Effector memory CD4-positive, alpha-beta T cell (primary cell): ENCODE results near the gene KCNQ5.

ENCODE experiments used
- DNase-seq, 3 donors: peaks; one replicate each; pipeline ENCODE4 v3.0.0-alpha.2; 2020
- H3K27ac ChIP-seq: 2 replicates; pipeline ENCODE4 v1.7.0; 2013; ENCODE audit warnings: mild to moderate bottlenecking, low read length, moderate library complexity; ENCODE audit not compliant: insufficient read depth, poor library complexity, severe bottlenecking
- H3K27me3 ChIP-seq: replicated peaks from 2 replicates; pipeline ENCODE4 v1.7.0; 2013; ENCODE audit warnings: mild to moderate bottlenecking, low read length; ENCODE audit not compliant: insufficient read depth, control insufficient read depth, poor library complexity, severe bottlenecking
- H3K36me3 ChIP-seq: 2 replicates; pipeline ENCODE4 v1.7.0; 2013; ENCODE audit warnings: mild to moderate bottlenecking, low read length, moderate library complexity; ENCODE audit not compliant: control insufficient read depth, insufficient read depth
- H3K4me1 ChIP-seq: 2 replicates; pipeline ENCODE4 v1.7.0; 2013; ENCODE audit warnings: low read length, mild to moderate bottlenecking; ENCODE audit not compliant: control insufficient read depth, insufficient read depth, poor library complexity, severe bottlenecking
- H3K4me3 ChIP-seq: 2 replicates; pipeline ENCODE4 v1.7.0; 2013; ENCODE audit warnings: low read length, low read depth, mild to moderate bottlenecking; ENCODE audit not compliant: insufficient read depth, poor library complexity, severe bottlenecking
- H3K9me3 ChIP-seq: 2 replicates; pipeline ENCODE4 v1.7.0; 2013; ENCODE audit warnings: mild to moderate bottlenecking, low read length, moderate library complexity; ENCODE audit not compliant: control insufficient read depth

Gene KCNQ5

GRCh38 chr6:72703093-72703492 lies 81.2 kb downstream of the KCNQ5 start:
- Histone ChIP-seq H3K4me1 (no peaks in the 10 kb centered on the region), H3K9me3 (no peaks in the 10 kb centered on the region), H3K36me3 (no peaks in the 10 kb centered on the region), H3K4me3 (no peak overlapping the region), H3K27me3 (no peaks in the 10 kb centered on the region), H3K27ac (no peak overlapping the region)
- no peak for DNase-seq

- no peak for DNase-seq
- H3K4me3 ChIP-seq, result no peak overlapping the region
- H3K27ac ChIP-seq, result no peak overlapping the region
- H3K27me3 ChIP-seq, result no peaks in the 10 kb centered on the region
- no peaks in the 10 kb centered on the region for H3K9me3 ChIP-seq
- no peaks in the 10 kb centered on the region for H3K36me3 ChIP-seq
- no peaks in the 10 kb centered on the region for H3K4me1 ChIP-seq
Observed at GRCh38 chr6:72704979-72705378, 83.1 kb downstream of the KCNQ5 start.

- no peaks in the 10 kb centered on the region for H3K9me3 ChIP-seq
- H3K4me1 ChIP-seq, result no peaks in the 10 kb centered on the region
- H3K36me3 ChIP-seq, result no peaks in the 10 kb centered on the region
- no peak overlapping the region for H3K27ac ChIP-seq
- no peak for DNase-seq
- H3K27me3 ChIP-seq, result no peaks in the 10 kb centered on the region
- no peak overlapping the region for H3K4me3 ChIP-seq
Observed at GRCh38 chr6:72709431-72709830, 87.6 kb downstream of the KCNQ5 start.

DNA sequence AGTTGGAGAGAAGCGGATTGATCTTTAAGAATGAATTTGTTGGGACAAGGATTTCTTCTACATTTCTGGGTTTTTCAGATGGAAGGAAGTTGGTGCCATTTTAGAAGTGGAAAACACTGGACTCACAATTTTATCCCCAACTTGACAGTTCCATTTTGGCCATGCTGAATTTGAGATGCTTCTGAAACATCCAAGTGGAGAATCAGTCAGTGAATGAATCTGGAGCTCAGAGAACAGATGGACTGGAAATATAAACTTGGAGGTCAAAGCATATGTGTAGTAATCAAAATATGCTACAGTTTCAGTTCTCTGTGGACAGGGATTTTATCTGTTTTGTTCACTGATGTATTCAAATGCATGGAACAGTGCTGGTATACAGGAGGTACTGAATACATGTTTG lies 89.9 kb downstream of the KCNQ5 start:
- Histone ChIP-seq H3K4me3 (no peak overlapping the region), H3K4me1 (no peaks in the 10 kb centered on the region), H3K27ac (no peak overlapping the region), H3K27me3 (no peaks in the 10 kb centered on the region), H3K9me3 (no peaks in the 10 kb centered on the region), H3K36me3 (no peaks in the 10 kb centered on the region)
- no peak for DNase-seq

GRCh38 chr6:72712910-72713309 lies 91.0 kb downstream of the KCNQ5 start:
- DNase-seq, result no peak
- no peaks in the 10 kb centered on the region for H3K27me3 ChIP-seq
- H3K9me3 ChIP-seq, result no peaks in the 10 kb centered on the region
- H3K27ac ChIP-seq, result no peak overlapping the region
- H3K4me3 ChIP-seq, result no peak overlapping the region
- H3K36me3 ChIP-seq, result no peaks in the 10 kb centered on the region
- no peaks in the 10 kb centered on the region for H3K4me1 ChIP-seq

- Histone ChIP-seq H3K9me3 (no peaks in the 10 kb centered on the region), H3K4me3 (no peak overlapping the region), H3K27ac (no peak overlapping the region), H3K4me1 (no peaks in the 10 kb centered on the region), H3K27me3 (no peaks in the 10 kb centered on the region), H3K36me3 (no peaks in the 10 kb centered on the region)
- no peak for DNase-seq
Observed at GRCh38 chr6:72715119-72715518, 93.3 kb downstream of the KCNQ5 start.

DNA sequence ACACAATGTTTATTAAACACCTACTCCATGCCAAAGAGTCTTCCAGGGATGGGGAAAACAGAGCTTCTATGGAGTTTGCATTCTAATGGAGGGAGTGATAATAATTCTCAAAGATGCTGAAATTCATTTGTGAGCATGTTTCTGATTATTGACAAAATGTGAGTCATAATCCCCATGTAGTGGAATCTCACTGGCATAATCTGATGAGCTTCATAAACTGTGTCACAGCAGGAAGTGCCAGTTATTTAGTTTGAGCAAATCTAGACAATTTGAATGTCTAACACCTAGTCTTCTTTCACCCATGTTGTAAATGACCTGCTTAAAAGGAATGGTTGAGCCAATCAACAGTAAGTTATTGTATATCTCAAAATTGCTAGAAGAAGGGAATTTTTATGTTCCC lies 95.1 kb downstream of the KCNQ5 start:
- H3K4me1 ChIP-seq, result no peaks in the 10 kb centered on the region
- no peak overlapping the region for H3K4me3 ChIP-seq
- no peaks in the 10 kb centered on the region for H3K36me3 ChIP-seq
- no peak overlapping the region for H3K27ac ChIP-seq
- H3K9me3 ChIP-seq, result no peaks in the 10 kb centered on the region
- no peak for DNase-seq
- H3K27me3 ChIP-seq, result no peaks in the 10 kb centered on the region

DNA sequence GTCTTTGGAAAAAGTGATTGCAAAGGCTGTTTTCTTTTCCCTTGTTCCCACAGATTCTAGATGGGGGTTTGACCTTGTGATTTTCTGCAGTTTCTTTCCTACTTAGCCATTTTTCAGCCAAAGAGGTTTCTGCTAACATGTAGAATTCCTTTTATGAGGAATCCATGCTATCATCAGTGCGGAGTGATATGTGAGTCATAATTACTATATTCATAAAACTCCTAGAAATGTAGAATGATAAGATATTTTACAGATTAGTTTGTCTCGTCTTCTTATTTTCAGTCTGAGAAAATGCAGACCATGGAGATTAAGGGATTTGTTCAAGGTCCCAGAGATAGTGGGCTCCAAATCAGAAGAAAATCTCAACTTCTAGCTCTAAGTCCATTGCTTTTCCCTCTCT lies 98.6 kb downstream of the KCNQ5 start:
- no peaks in the 10 kb centered on the region for H3K4me1 ChIP-seq
- no peak overlapping the region for H3K27ac ChIP-seq
- no peak overlapping the region for H3K4me3 ChIP-seq
- H3K36me3 ChIP-seq, result no peaks in the 10 kb centered on the region
- no peak for DNase-seq
- H3K9me3 ChIP-seq, result no peaks in the 10 kb centered on the region
- H3K27me3 ChIP-seq, result no peaks in the 10 kb centered on the region

- H3K36me3 ChIP-seq, result no peaks in the 10 kb centered on the region
- no peak overlapping the region for H3K4me3 ChIP-seq
- no peak for DNase-seq
- no peaks in the 10 kb centered on the region for H3K27me3 ChIP-seq
- H3K4me1 ChIP-seq, result no peaks in the 10 kb centered on the region
- H3K27ac ChIP-seq, result no peak overlapping the region
- H3K9me3 ChIP-seq, result no peaks in the 10 kb centered on the region
Observed at GRCh38 chr6:72721346-72721745, 99.5 kb downstream of the KCNQ5 start.

DNA sequence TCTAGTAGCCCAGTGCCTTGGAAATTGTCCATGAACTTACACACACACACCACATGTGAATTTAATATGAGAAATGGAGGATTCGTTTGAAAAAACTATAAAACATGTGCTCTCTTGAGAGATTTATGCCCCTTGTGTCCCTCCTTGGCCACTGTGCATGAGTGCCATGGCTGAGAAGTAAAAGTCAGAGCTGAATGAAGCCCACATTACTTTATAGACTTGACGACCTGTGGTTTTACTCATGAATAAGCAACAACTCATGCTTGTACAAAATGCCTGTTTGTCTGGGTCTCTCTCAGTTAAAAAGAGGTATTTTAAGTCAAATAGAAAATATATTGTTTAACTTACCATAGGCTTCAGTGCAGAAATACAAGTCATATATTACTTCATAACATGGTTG lies 102.7 kb downstream of the KCNQ5 start:
- Histone ChIP-seq H3K27ac (no peak overlapping the region), H3K4me3 (no peak overlapping the region), H3K27me3 (no peaks in the 10 kb centered on the region), H3K36me3 (no peaks in the 10 kb centered on the region), H3K4me1 (no peaks in the 10 kb centered on the region), H3K9me3 (no peaks in the 10 kb centered on the region)
- no peak for DNase-seq
